NCI-H2196 treated with DMSO at 0.1 percent for 48 hours (cell line): ENCODE data around the gene HAPLN1.

ENCODE experiments used
- DNase-seq: peaks from one replicate; lab custom pipeline; 2025; ENCODE audit not compliant: unreplicated experiment; lab: John Stamatoyannopoulos, UW

Gene HAPLN1

DNA sequence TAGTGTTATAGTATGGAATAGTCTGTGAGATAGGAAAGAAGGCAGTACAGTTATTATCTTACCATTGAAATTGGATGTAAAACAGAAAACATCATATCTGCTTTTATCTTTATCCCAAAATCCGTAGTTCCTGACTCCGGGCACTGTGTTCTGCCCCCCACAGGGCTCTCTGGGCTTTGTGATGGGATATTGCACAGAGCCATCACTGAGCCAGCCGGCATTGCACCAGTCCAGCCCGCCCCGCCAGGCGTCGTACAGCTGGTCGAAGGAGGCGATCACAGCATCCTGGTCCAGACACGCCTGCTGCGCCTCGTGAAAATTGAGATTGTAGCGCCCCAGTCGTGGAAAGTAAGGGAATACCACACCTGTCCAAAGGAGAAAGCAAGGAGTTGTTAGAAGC lies 76.4 kb downstream of the HAPLN1 start:
- DNase-seq = no peak

DNA sequence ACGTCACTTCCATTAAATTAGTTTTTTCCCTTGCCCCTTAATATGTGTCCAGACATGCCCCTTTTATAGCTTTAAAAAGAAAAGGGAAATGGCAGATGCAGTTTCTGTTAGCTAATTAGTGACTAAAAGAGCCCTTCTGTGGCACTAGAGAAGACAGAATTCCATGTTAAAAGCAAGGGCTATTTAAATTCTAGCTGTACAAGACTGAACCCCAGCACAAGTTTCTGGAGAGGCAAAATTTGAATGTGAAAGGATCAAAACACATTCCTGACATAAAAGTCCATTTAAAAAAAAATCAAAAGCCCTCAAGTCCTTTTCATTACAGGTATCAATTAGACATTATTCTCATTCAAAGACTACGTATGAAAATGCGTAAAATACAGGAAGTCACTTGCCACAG lies 78.7 kb downstream of the HAPLN1 start:
- no peak for DNase-seq

DNA sequence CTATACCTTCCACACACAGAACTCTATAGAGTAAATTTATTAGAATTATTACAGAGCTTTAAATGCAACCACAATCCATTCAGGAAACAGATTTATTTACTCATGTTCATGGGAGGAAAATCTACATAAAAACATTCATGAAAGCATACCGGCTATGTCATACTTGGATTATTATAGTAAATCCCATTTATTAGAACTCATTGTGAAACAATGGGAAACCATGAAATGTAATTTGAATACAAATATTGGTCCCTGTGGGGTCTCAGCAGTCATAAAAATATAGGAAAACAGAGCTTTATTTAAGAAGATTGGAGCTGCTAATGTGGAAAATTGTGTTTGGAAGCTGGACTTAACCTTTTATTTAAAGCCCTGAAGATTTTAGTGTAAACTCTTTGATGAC lies 80.7 kb downstream of the HAPLN1 start:
- no peak for DNase-seq

- DNase-seq = no peak
Observed at GRCh38 chr5:83636156-83636555, 84.5 kb downstream of the HAPLN1 start.

- DNase-seq = no peak
Observed at GRCh38 chr5:83633285-83633684, 87.4 kb downstream of the HAPLN1 start.

DNA sequence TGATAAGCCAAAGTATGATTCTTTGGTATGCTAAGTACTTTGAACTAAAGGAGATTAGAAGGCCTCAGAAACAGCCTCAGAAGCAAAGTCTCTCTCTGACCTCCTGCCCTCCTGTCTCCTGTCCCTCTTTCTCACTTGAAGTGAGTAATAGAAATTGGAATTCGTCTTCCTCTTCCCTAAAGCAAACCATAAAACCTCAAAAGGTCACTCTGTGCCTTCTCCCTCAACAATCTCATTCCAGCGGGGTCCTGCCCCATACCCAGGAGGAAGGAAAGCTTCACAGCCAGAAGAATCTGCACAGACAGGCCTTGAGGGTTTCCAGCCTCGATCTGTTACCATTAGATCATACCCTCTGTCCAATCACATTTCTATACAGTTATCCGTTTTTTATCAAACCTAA lies 87.8 kb downstream of the HAPLN1 start:
- DNase-seq = no peak

- DNase-seq = no peak
Observed at GRCh38 chr5:83628360-83628759, 92.3 kb downstream of the HAPLN1 start.

DNA sequence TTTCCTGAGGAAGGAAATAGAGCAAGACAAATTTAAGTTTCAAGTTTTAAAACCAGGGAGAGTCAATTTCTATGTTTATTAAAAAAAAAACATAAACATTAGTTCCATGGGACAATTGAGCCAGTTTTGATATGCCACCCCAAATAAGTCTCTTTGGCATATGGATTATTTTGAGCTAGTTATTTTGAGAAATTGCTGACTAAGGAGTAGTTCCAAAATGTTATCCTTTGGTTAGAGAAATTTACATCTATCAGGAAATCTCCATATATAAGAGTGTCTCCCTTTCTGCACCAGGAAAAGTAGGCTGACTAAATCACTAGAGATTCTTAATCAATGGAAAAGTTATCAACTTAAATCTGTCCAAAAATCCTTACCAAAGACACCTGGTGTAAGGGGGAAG lies 105.8 kb downstream of the HAPLN1 start:
- DNase-seq = no peak

DNA sequence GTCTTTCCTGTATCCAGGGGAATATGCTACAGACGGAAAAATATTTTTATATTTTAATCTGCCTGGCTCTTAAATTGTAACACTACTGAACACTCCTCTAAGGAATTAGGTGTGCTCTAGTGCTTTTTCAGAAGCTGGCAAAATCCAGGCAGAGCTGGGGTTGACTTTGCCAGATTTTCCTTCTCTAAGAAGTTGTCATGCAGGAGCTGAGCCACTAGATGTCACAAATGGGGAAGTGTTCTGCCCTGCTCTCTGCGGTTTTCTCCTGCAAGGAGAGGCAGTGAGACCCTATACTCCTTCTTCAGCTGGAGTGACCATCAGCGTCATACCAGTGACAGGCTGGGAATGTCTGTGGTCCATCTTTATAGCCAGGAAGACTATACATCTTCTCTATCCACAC lies 112.5 kb downstream of the HAPLN1 start:
- DNase-seq = no peak

DNA sequence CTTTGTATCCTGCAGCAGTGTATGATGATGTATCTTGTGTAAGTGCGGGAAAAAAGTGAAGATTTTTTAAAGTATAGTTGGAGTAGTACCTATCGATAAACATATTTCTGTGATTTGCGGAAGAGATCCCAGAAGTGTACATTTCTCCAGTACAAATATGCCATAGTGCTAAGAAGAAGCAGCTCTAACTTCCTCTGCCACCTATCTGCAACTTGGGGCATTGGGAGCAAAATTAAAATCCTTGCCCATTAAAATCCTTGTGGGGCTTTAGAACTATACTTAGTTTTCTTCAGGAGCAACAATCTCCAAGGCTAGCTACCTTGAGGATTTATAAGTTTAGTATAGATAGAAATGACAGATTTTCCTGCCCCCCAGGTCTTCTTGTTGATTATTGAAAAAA lies 125.4 kb downstream of the HAPLN1 start:
- no peak for DNase-seq

DNA sequence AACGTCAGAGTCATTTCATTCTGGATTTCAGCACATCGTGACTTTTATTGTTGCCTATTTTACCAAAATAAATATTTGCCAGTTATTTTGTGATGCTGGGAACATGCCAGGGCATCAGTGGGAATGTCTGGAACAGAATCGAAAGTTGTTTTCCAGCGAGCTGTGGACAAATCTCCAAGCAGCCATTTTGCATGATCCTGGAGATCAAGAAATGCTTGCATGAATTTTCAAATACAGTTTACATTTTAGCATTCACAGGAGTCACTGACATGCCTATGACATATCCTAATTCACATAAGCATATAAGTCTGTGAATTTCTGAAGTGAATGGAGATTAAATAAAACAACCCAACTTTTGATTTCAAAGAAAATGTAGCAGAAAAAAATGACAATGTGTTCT lies 129.7 kb downstream of the HAPLN1 start:
- no peak for DNase-seq

DNA sequence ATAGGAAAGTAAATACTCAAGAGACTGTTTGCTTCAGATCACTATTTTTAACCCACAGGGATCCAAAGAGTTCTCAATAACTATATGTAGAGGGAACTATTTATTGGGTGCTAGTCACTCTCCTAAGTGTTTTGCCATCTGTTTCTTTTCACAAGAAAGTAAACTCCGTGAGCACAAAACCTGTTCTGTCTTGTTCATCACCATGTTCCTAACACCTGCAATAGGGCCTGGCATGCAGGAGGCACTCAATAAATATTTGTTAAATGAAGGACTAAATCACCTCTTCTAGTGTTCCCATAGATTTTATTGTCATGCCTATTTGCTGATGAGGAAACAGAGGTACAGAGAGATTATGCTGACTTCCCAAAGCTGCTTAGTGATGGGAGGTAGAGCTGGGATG lies 130.9 kb downstream of the HAPLN1 start:
- DNase-seq = no peak
